NOMO-1 (cell line): ENCODE data around the gene PARP9.

Source experiments
- DNase-seq, 2 experiments: peaks; one replicate each; lab custom pipeline; 2025; ENCODE audit not compliant: unreplicated experiment in 2 of 2; lab: John Stamatoyannopoulos, UW

PARP9 gene

DNA sequence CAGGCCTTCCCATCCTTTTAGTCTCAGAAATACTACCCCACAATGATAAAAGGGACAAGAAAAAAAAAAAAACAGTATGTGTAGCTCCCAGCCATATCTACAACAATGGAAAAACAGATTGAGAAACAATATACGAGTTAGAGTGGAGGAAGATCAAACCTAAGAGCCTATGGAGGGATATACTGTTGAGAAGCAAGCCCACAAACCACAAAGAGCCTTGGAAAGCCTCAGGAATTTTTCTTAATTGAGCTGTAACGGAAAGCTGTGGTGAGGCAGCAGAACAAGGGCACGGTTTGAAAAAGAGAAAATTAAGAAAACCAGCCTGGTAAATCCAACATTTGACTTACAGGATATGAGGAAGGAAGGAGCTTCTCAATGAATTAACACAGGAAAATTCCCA, 70.8 kb downstream of the PARP9 start:
- no peak for DNase-seq

DNA sequence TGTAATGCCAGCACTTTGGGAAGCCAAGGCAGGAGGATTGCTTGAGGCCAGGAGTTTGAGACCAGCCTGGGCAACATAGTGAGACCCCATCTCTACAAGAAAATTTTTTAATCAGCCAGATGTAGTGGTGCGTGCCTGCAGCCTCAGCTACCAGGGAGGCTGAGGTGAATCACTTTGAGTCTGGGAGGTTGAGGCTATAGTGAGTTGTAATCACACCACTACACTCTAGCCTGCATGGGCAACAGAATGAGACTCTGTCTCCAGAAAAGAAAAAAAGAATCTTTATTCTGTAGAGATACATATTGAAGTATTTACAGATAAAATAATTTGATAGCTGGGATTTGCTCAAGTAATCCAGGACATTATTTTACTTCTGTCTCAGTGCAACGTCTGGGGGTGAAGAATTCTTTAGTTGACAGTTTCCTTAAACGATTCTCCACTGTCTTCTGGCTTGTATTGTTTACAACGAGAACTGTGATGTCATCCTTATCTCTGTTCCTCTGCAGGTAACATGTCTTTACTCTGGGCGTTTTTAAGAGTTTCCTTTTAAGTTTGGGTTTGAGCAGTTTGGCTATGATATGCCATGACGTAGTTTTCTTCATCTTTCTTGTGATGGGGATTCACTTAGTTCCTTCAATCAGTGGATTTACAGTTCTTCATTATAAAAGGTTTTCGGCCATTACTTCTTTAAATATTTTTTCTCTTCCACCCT, 75.7 kb downstream of the PARP9 start:
- DNase-seq: no peak

GRCh38 chr3:122484985-122485384, 79.1 kb downstream of the PARP9 start:
- DNase-seq: no peak

DNA sequence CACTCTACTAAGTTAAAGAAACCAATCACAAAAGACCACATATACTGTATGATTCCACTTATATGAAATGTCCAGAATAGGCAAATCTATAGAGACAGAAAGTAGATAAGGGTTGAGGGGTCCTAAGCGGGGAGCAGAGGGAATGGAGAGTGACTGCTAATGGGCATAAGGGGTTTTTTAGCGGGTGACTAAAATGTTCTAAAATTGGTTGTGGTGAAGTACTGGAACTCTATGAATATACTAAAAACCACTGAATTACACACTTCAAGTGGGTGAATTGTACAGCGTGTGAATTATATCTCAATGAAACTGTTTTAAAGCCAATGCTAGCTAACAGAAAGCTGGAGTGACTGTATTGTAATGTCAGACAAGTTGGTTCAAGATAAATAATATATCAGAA, 82.7 kb downstream of the PARP9 start:
- DNase-seq: no peak
